K562 treated with DMSO at 1 percent for 24 hours (cell line): Measurements from ENCODE around the gene ALCAM. TPM values are rescaled to one million over a fixed set of nuclear protein-coding genes. Genes with fewer than 3 reads are reported as not detected.

Experiments used
- total RNA-seq: library from RNA; unstranded; fragments of 300-600 nt; gene quantifications from 2 replicates; pipeline ENCODE4 v1.2.3, GENCODE V29; 2022; ENCODE audit warnings: low read depth; ENCODE audit not compliant: insufficient read depth

Gene ALCAM
- 0.28 and 0.36 TPM in 2 replicates for total RNA-seq

GRCh38 chr3:105366326-105367062 is at the start of gene ALCAM:
ALCAM (plus strand) TSS chr3:105366909.

